H1 (cell line): ENCODE results near the gene KCNK7. TPM values are rescaled to one million over a fixed set of nuclear protein-coding genes. Genes with fewer than 3 reads are reported as not detected.

Source experiments
- CTCF ChIA-PET: fragments of 300-600 bp; sonication (Branson Sonifier 250); formaldehyde crosslinking; loops from one replicate; lab custom pipeline; 2021; ENCODE audit not compliant: partially characterized antibody; lab: Charles Lee
- POLR2A ChIA-PET: fragments of 300-600 bp; sonication (Branson Sonifier 250); formaldehyde crosslinking; loops from one replicate; lab custom pipeline; 2021; ENCODE audit warnings: inconsistent platforms; ENCODE audit not compliant: partially characterized antibody; lab: Charles Lee
- DNase-seq, 2 experiments: peaks; one replicate each; pipeline versions ENCODE4 v3.0.0 to v3.0.0-alpha.2; 2010 to 2022; ENCODE audit warnings: low spot score in 2 of 2, low read depth in 1 of 2, mixed read lengths in 1 of 2
- FAIRE-seq: peaks from 2 replicates; lab custom pipeline; 2011; peaks lifted over from hg19 to GRCh38; lab: Jason Lieb, UNC
- H2AFZ ChIP-seq: 2 replicates; pipeline ENCODE4 v1.8.1; 2012; ENCODE audit warnings: low read length, inconsistent platforms
- H2AK5ac ChIP-seq: 2 replicates; pipeline ENCODE4 v1.6.1; 2013; ENCODE audit warnings: low read depth, low read length
- H2BK120ac ChIP-seq: replicated peaks from 2 replicates; pipeline ENCODE3; 2013; ENCODE audit warnings: low read depth, low read length, inconsistent platforms
- H2BK12ac ChIP-seq: 2 replicates; pipeline ENCODE4 v1.6.1; 2013; ENCODE audit warnings: low read depth, low read length
- H2BK15ac ChIP-seq: 2 replicates; pipeline ENCODE4 v1.6.1; 2013; ENCODE audit warnings: low read length
- H2BK20ac ChIP-seq: 2 replicates; pipeline ENCODE4 v1.6.1; 2013; ENCODE audit warnings: low read length
- H2BK5ac ChIP-seq: 2 replicates; pipeline ENCODE4 v1.6.1; 2013; ENCODE audit warnings: low read depth, low read length
- H3K14ac ChIP-seq: 2 replicates; pipeline ENCODE4 v1.6.1; 2013; ENCODE audit warnings: inconsistent platforms; ENCODE audit not compliant: insufficient read length
- H3K18ac ChIP-seq: 2 replicates; pipeline ENCODE4 v1.6.1; 2013; ENCODE audit warnings: low read length; ENCODE audit errors: extremely low read depth
- H3K23ac ChIP-seq: 2 replicates; pipeline ENCODE4 v1.6.1; 2013; ENCODE audit warnings: inconsistent platforms; ENCODE audit not compliant: insufficient read length
- H3K23me2 ChIP-seq: 2 replicates; pipeline ENCODE4 v1.6.1; 2013; ENCODE audit warnings: low read depth, low read length
- H3K27ac ChIP-seq: 2 replicates; pipeline ENCODE4 v1.6.1; 2011; ENCODE audit warnings: low read depth, low read length, inconsistent platforms
- H3K27me3 ChIP-seq, 4 experiments: replicated peaks in 1 of 4; 1 replicate in 1 of 4; 2 replicates in 3 of 4; pipeline versions ENCODE4 v1.6.1 to v1.8.1; 2011 to 2013; ENCODE audit warnings: low read length in 3 of 4, mild to moderate bottlenecking in 3 of 4, inconsistent platforms in 2 of 4, mixed read lengths in 2 of 4, moderate library complexity in 1 of 4; ENCODE audit not compliant: control insufficient read depth in 3 of 4, insufficient read depth in 3 of 4; ENCODE audit errors: extremely low read depth in 1 of 4
- H3K36me3 ChIP-seq, 4 experiments: 2 replicates each; pipeline versions ENCODE4 v1.6.1 to v1.8.1; 2011 to 2013; ENCODE audit warnings: mild to moderate bottlenecking in 4 of 4, low read length in 3 of 4, moderate library complexity in 2 of 4, control low read depth in 1 of 4, inconsistent platforms in 1 of 4; ENCODE audit not compliant: insufficient read depth in 4 of 4, control insufficient read depth in 2 of 4
- H3K4ac ChIP-seq: replicated peaks from 2 replicates; pipeline ENCODE3; 2013; ENCODE audit warnings: low read length, low read depth, mixed read lengths, inconsistent platforms; ENCODE audit not compliant: insufficient read length
- H3K4me1 ChIP-seq, 4 experiments: replicated peaks in 1 of 4; 1 replicate in 1 of 4; 2 replicates in 3 of 4; pipeline versions ENCODE4 v1.6.1 to v1.8.1; 2011 to 2013; ENCODE audit warnings: low read length in 3 of 4, inconsistent platforms in 2 of 4, mixed read lengths in 1 of 4; ENCODE audit not compliant: insufficient read depth in 4 of 4, control insufficient read depth in 3 of 4
- H3K4me2 ChIP-seq, 2 experiments: 2 replicates each; pipeline versions ENCODE4 v1.6.1 to v1.8.1; 2011 to 2013; ENCODE audit warnings: low read depth in 2 of 2, low read length in 2 of 2, control low read depth in 1 of 2, inconsistent platforms in 1 of 2, mild to moderate bottlenecking in 1 of 2; ENCODE audit not compliant: insufficient read depth in 1 of 2
- H3K4me3 ChIP-seq, 4 experiments: fragments of 200-600, 300-600 bp in 1 of 4; sonication (generic), shearing (Covaris generic), sonication (Bioruptor Twin) in 1 of 4; 2 replicates each; pipeline versions ENCODE4 v1.5.1 to v1.8.1; 2011 to 2016; ENCODE audit warnings: low read length in 4 of 4, low read depth in 3 of 4, control low read depth in 2 of 4, inconsistent platforms in 2 of 4, mild to moderate bottlenecking in 2 of 4, mixed read lengths in 1 of 4, moderate library complexity in 1 of 4; ENCODE audit not compliant: insufficient read depth in 2 of 4; ENCODE audit errors: extremely low read depth in 1 of 4
- H3K56ac ChIP-seq: replicated peaks from 2 replicates; pipeline ENCODE3; 2013; ENCODE audit warnings: low read depth, mild to moderate bottlenecking, mixed read lengths, low read length, inconsistent platforms; ENCODE audit not compliant: insufficient read length
- H3K79me1 ChIP-seq: 2 replicates; pipeline ENCODE4 v1.6.1; 2013; ENCODE audit warnings: low read depth, low read length, control low read depth
- H3K79me2 ChIP-seq, 2 experiments: 2 replicates each; pipeline versions ENCODE4 v1.6.1 to v1.8.1; 2012 to 2013; ENCODE audit warnings: low read length in 2 of 2, mild to moderate bottlenecking in 2 of 2, inconsistent platforms in 1 of 2; ENCODE audit not compliant: insufficient read depth in 2 of 2, control insufficient read depth in 1 of 2
- H3K9ac ChIP-seq, 4 experiments: replicated peaks in 1 of 4; 1 replicate in 1 of 4; 2 replicates in 3 of 4; pipeline versions ENCODE4 v1.6.1 to v1.8.1; 2011 to 2013; ENCODE audit warnings: low read depth in 3 of 4, low read length in 3 of 4, control low read depth in 2 of 4, mild to moderate bottlenecking in 2 of 4, moderate library complexity in 2 of 4, inconsistent platforms in 1 of 4; ENCODE audit errors: extremely low read depth in 1 of 4
- H3K9me3 ChIP-seq, 2 experiments: 2 replicates each; pipeline versions ENCODE4 v1.6.1 to v1.8.1; 2012 to 2013; ENCODE audit warnings: mild to moderate bottlenecking in 2 of 2, moderate library complexity in 2 of 2, control low read depth in 1 of 2, inconsistent platforms in 1 of 2, low read depth in 1 of 2, low read length in 1 of 2, mixed read lengths in 1 of 2; ENCODE audit not compliant: insufficient read depth in 2 of 2
- H4K20me1 ChIP-seq, 2 experiments: replicated peaks in 1 of 2; 2 replicates each; pipeline versions ENCODE3 to v1.8.1; 2011 to 2013; ENCODE audit warnings: inconsistent platforms in 2 of 2, low read length in 2 of 2, mild to moderate bottlenecking in 1 of 2; ENCODE audit not compliant: insufficient read depth in 2 of 2, control insufficient read depth in 1 of 2
- H4K5ac ChIP-seq: 2 replicates; pipeline ENCODE4 v1.6.1; 2013; ENCODE audit warnings: low read length, low read depth, mixed read lengths, inconsistent platforms; ENCODE audit not compliant: insufficient read length
- H4K8ac ChIP-seq: 2 replicates; pipeline ENCODE4 v1.8.0; 2013; ENCODE audit warnings: mild to moderate bottlenecking, moderate library complexity, low read length, inconsistent platforms; ENCODE audit not compliant: insufficient read depth; ENCODE audit errors: extremely low read depth
- H4K91ac ChIP-seq: replicated peaks from 2 replicates; pipeline ENCODE3; 2013; ENCODE audit warnings: low read length, mixed read lengths, inconsistent platforms; ENCODE audit not compliant: insufficient read length
- CREB1 ChIP-seq: IDR thresholded peaks from 2 replicates; pipeline ENCODE4 v1.6.1; 2012; ENCODE audit warnings: inconsistent platforms
- EGR1 ChIP-seq: IDR thresholded peaks from 2 replicates; pipeline ENCODE4 v1.6.1; 2011; ENCODE audit warnings: low read depth, low read length, borderline replicate concordance
- GABPA ChIP-seq: IDR thresholded peaks from 2 replicates; pipeline ENCODE4 v1.6.1; 2011; ENCODE audit warnings: mild to moderate bottlenecking, low read length, moderate library complexity, borderline replicate concordance; ENCODE audit not compliant: insufficient read depth
- GTF2F1 ChIP-seq: IDR thresholded peaks from 2 replicates; pipeline ENCODE4 v1.6.1; 2012; ENCODE audit warnings: low read depth, low read length, improper control_type of control experiment, borderline replicate concordance
- NANOG ChIP-seq: IDR thresholded peaks from 2 replicates; pipeline ENCODE4 v1.6.1; 2011; ENCODE audit warnings: low read length, low read depth, mild to moderate bottlenecking, inconsistent platforms; ENCODE audit not compliant: insufficient read depth, poor library complexity, severe bottlenecking
- PHF8 ChIP-seq: fragments of 200-600 bp; sonication (generic); conservative IDR thresholded peaks from 2 replicates; pipeline ENCODE4 v1.7.1; 2012; ENCODE audit warnings: low read depth, mild to moderate bottlenecking, inconsistent platforms, low read length, moderate library complexity
- RBBP5 ChIP-seq: IDR thresholded peaks from 2 replicates; pipeline ENCODE4 v1.7.1; 2012; ENCODE audit warnings: low read depth, mild to moderate bottlenecking, inconsistent platforms, low read length, moderate library complexity, borderline replicate concordance
- SIN3A ChIP-seq, 2 experiments: IDR thresholded peaks in 1 of 2; conservative IDR thresholded peaks in 1 of 2; 2 replicates each; pipeline ENCODE4 v1.6.1; 2011 to 2012; ENCODE audit warnings: low read length in 2 of 2, improper control_type of control experiment in 1 of 2, low read depth in 1 of 2, mild to moderate bottlenecking in 1 of 2
- SP4 ChIP-seq: IDR thresholded peaks from 2 replicates; pipeline ENCODE4 v1.6.1; 2012; ENCODE audit warnings: low read length, inconsistent platforms
- SUZ12 ChIP-seq: fragments of 200-600 bp; sonication (generic); IDR thresholded peaks from 2 replicates; pipeline ENCODE4 v1.6.1; 2012; ENCODE audit warnings: mild to moderate bottlenecking, inconsistent platforms, low read length, moderate library complexity, mixed read lengths
- TAF7 ChIP-seq: optimal IDR thresholded peaks from 2 replicates; pipeline ENCODE3; 2011; ENCODE audit warnings: low read depth, mild to moderate bottlenecking, inconsistent platforms, low read length, moderate library complexity, borderline replicate concordance
- WGBS, 2 experiments: shearing (Covaris generic) in 1 of 2; methylation state at CpG; one replicate each; pipeline versions ENCODE4 v1.1.6 to v1.1.7; 2013 to 2015; ENCODE audit warnings: low lambda C conversion rate in 2 of 2, mixed read lengths in 2 of 2, inconsistent platforms in 1 of 2, low coverage in 1 of 2, missing lambda C conversion rate in 1 of 2; ENCODE audit not compliant: insufficient replicate concordance in 2 of 2, insufficient coverage in 1 of 2, insufficient read length in 1 of 2; ENCODE audit errors: extremely low coverage in 1 of 2, missing lambda C conversion rate in 1 of 2; 5-methylcytosine and 5-hydroxymethylcytosine counted together
- polyA plus RNA-seq, 7 experiments: library from polyadenylated mRNA; depleted of rRNA in 3 of 7; stranded (reverse) in 5 of 7; unstranded in 2 of 7; fragments of >200 nt in 5 of 7; fragments of 200-250 nt in 2 of 7; gene quantifications; 1 replicate in 5 of 7; 2 replicates in 1 of 7; 4 replicates in 1 of 7; pipeline versions ENCODE4 v1.2.1 to v1.2.3, GENCODE V29; 2011 to 2013; ENCODE audit warnings: missing spikeins in 2 of 7, mixed read lengths in 2 of 7
- total RNA-seq: library from RNA; stranded (reverse); fragmentation: NEBNext Ultra II Directional; extraction: Animal tissue kit (Norgen Biotek cat#: 25700); gene quantifications from 2 replicates; pipeline ENCODE4 v1.2.1, GENCODE V29; 2021
- TF ChIP-seq, protein P1 (sequence below): IDR thresholded peaks from 2 replicates; pipeline ENCODE4 v1.6.1; 2011; ENCODE audit warnings: low read depth, mild to moderate bottlenecking, low read length; ENCODE audit not compliant: insufficient read depth

The KCNK7 gene
- total and polyA plus RNA-seq, 2 of the 8 experiments (the other 6 are each of a cell fraction or from before 2014, with no cell fraction given) = 0.74 to 1.0 TPM

- CTCF ChIA-PET = interaction anchor here (0.9 to 14.8 kb wide), 2 partner anchors 9 to 59 kb away, joined by 3 to 227 read pairs; partner anchors contain the start of gene KCNK7
These were observed 4.3 kb upstream of the KCNK7 start for GRCh38 chr11:65599955-65600246.

More at GRCh38 chr11:65599955-65600246, 4.3 kb upstream of the KCNK7 start:
- H3K23me2 ChIP-seq = no peaks in the 10 kb centered on the region
- H2BK20ac ChIP-seq = no peak overlapping the region
- DNase-seq (no peak), FAIRE-seq (no peak)
- H3K27ac ChIP-seq = no peak overlapping the region
- H2BK5ac ChIP-seq = no peak overlapping the region
- no peaks in the 10 kb centered on the region for H3K79me2 ChIP-seq
- H2BK12ac ChIP-seq = no peak overlapping the region
- H3K4me1 ChIP-seq = no peaks in the 10 kb centered on the region
- no peak overlapping the region for H4K91ac ChIP-seq
- no peak overlapping the region for H2BK15ac ChIP-seq
- H3K23ac ChIP-seq = no peak overlapping the region
- peaks cover 0 to 2% of the 10 kb centered on the region in 2 experiments for H4K20me1 ChIP-seq
- H3K56ac ChIP-seq = no peak overlapping the region
- no peak for TF ChIP-seq PHF8
- TF ChIP-seq SP4 = no peak
- no peak for TF ChIP-seq TAF7
- no peak for TF ChIP-seq SUZ12
- TF ChIP-seq CREB1 = no peak
- no peak for TF ChIP-seq RBBP5
- TF ChIP-seq SIN3A (conservative IDR thresholded peaks at IDR 0.05 in 1 of 2, IDR thresholded peaks at IDR 0.05 in 1 of 2; ENCODE audit: low read depth in 1 of 2, low read length in 2 of 2) = no peak
- TF ChIP-seq GABPA = no peak
- no peak for TF ChIP-seq NANOG
- TF ChIP-seq EGR1 = no peak
- no peak for TF ChIP-seq GTF2F1
- TF ChIP-seq, protein P1, sequence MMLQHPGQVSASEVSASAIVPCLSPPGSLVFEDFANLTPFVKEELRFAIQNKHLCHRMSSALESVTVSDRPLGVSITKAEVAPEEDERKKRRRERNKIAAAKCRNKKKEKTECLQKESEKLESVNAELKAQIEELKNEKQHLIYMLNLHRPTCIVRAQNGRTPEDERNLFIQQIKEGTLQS = no peak
- TF ChIP-seq, all 59 proteins: peak for 0
- WGBS, 2 experiments = 86% methylated on average over 5 of the region's 6 CpGs; no CpG with 5 or more reads in 1 of the 2 experiments
- no peaks in the 10 kb centered on the region for H3K9me3 ChIP-seq
- no peak overlapping the region for H4K8ac ChIP-seq
- H3K4me2 ChIP-seq = no peak overlapping the region
- H2BK120ac ChIP-seq = no peak overlapping the region
- no peak overlapping the region for H3K4ac ChIP-seq
- H3K36me3 ChIP-seq = peaks cover 5 to 21% (median 11%) of the 10 kb centered on the region in 4 experiments; a peak in 6 of 8 replicates
- POLR2A ChIA-PET = interaction anchor here (0.6 to 3.7 kb wide), 4 partner anchors 12 to 193 kb away, joined by 3 to 12 read pairs (median 4); no protein-coding TSS in a partner anchor
- H4K5ac ChIP-seq = no peak overlapping the region
- no peak overlapping the region for H3K14ac ChIP-seq
- no peaks in the 10 kb centered on the region; a peak in 1 of 7 replicates for H3K27me3 ChIP-seq
- H2AFZ ChIP-seq = no peak overlapping the region
- H3K9ac ChIP-seq = no peak overlapping the region
- no peak overlapping the region for H2AK5ac ChIP-seq
- no peaks in the 10 kb centered on the region for H3K79me1 ChIP-seq
- no peak overlapping the region for H3K18ac ChIP-seq
- no peak overlapping the region for H3K4me3 ChIP-seq
